NOMO-1 treated with dmso at 0.1 percent for 144 hours (cell line): Measurements from ENCODE around the gene SCGN.

Source experiments
- DNase-seq: peaks from one replicate; lab custom pipeline; 2025; ENCODE audit not compliant: unreplicated experiment; lab: John Stamatoyannopoulos, UW

The SCGN gene

GRCh38 chr6:25685251-25685650 is 33.2 kb downstream of the SCGN start:
- no peak for DNase-seq

GRCh38 chr6:25685896-25686295 is 33.9 kb downstream of the SCGN start:
- DNase-seq, result no peak

- no peak for DNase-seq
Observed at GRCh38 chr6:25686856-25687255, 34.8 kb downstream of the SCGN start.

DNA sequence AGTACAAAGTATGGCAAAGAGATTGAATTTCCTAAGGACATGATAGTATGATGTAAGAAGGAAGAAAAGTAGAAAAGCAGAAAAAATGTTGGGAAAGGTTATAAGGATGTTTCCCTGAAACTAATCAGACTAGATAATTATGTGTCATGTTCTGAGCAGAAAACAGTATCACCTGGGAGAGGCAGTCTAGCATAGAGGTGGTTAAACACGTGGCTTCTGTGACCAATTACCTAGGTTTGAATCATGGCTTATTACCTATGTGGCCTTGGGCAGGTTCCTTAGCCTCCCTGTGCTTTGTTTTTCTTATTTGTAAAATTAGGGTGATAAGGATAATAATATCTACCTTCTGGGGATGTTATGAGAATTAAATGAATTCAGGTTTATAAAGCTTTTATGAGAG is 38.0 kb downstream of the SCGN start:
- DNase-seq, result no peak

DNA sequence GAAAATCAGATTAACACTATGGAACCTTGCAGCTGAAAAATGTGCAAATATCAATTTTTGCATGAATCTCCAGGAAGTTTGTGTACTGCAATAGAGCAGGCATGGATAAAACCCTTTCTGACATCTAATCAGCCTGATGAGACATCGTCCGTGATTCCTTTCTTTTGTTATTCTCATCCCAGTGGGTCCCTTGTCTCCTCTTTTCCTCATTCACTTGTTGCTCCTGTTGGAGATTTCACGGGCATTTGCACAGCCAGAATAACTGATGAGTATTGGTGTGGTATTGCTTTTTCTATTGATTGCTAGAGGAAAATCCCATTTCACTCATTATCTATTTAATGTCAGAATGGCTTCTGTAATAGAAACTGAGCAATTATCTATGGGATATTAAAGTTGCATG is 39.9 kb downstream of the SCGN start:
- DNase-seq, result no peak

DNA sequence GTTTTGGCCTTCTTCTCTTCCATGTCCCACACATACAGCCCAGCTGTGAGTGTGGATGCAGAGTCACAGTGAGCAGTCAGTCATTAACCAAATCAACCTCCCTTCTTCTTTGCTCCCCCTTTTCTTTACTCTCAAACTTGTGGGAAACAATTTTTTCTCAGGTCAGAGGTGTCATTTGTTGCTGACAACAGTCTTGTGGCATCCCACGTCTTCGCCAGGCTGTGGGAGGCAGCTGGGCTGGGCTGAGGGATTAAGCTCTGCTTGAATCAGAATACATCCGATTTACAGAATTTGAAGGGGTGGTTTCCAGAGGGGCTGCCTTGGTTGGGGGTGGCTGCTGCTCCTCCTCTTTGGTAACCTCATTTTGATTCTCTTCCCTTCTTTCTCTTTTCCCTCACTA is 40.5 kb downstream of the SCGN start:
- no peak for DNase-seq

DNA sequence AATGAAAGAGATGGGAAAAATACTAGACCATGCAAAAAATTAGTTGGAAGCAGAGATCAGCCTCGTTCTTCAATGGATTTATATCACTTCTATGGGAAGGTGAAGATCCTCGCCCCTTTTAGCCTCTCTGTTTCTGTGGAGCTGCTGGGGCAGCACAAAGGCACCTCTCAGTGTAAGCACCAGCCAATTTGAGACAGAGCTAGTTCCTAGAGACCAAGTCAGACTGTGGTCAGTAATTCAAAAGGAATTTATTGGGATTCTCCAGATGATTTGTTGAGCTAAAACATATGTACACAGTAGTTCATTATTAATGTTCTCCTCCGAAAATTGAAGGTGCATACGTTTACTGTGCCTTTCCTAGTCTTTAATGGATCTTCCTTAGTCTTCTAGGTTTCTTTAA is 42.4 kb downstream of the SCGN start:
- DNase-seq, result no peak

- no peak for DNase-seq
Observed at GRCh38 chr6:25695671-25696070, 43.7 kb downstream of the SCGN start.

DNA sequence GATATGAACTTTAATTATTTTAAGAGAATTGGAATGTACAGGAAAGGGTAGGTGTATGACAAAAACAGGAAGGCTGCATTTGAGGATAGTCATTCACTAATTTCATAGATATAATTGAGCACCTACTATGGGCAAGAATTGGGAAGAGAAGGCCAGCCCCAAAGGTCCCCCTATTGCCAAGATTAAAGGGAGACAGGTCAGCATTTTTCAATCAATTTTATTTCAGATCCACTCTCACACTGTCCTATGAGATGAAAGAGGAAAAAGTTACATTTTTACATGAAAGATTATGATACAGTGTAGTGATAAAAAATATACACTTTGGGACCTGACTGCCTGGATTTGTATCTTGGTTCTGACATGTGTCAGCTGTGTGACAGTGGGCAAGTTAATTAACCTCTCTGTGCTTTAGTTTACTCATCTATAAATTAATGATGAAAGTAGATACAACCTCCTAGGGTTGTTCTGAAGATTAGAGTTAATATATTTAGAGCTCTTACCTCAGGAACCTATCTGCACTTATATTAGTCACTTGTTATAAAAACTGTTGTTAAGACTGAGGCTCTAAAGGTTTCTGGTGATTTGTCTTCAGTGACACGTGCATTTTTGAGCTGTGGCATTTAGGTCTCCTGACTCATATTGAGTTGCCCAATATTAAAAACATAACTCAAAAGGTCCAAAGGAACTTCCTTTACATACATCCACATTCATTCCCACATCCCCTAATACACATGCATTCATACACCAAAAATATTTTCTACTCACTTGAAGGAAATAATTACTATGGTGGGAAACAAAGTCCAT is 45.7 kb downstream of the SCGN start:
- no peak for DNase-seq

DNA sequence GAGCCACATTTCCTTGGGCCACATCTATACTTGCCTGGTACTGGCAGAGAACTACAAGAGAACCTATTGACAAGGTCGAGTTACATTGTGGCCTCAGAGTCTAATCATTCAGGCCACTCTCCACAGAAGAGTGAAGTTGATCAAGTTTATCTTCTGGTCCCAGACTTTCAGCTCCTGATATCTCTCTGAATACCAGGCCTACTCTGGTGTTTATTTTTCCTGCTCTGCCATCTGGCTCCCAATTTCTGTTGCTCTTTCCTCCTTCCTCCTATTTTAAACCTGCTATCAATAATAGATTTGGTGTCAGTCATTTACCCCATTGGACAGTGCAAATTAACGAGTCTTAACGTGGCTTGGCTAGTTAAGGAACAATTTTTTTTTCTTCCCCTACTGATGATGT is 46.6 kb downstream of the SCGN start:
- no peak for DNase-seq

- DNase-seq, result no peak
Observed at GRCh38 chr6:25699649-25700048, 47.6 kb downstream of the SCGN start.

- DNase-seq, result no peak
Observed at GRCh38 chr6:25700761-25701160, 48.7 kb downstream of the SCGN start.

- no peak for DNase-seq
Observed at GRCh38 chr6:25701807-25702206, 49.8 kb downstream of the SCGN start.

DNA sequence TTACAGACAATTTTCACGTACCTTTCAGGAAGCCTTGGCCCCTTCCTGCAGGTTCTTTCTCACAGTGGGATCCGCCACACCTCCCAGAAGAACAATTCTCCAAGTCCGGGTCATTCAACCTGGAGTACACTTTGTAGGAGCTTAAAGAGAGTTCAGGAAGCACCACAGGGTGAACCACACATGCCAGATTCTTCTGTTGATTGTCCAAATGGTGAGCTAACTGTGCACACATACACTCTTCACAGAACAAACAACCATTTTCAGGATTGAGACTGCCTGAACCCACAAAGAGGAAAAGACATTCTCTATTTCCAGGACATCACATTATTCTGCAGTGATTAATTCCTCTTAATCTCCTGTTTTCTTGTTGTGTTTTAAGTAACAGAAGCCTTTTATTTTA is 51.0 kb downstream of the SCGN start:
- no peak for DNase-seq

- DNase-seq, result no peak
Observed at GRCh38 chr6:25704001-25704400, 52.0 kb downstream of the SCGN start.

DNA sequence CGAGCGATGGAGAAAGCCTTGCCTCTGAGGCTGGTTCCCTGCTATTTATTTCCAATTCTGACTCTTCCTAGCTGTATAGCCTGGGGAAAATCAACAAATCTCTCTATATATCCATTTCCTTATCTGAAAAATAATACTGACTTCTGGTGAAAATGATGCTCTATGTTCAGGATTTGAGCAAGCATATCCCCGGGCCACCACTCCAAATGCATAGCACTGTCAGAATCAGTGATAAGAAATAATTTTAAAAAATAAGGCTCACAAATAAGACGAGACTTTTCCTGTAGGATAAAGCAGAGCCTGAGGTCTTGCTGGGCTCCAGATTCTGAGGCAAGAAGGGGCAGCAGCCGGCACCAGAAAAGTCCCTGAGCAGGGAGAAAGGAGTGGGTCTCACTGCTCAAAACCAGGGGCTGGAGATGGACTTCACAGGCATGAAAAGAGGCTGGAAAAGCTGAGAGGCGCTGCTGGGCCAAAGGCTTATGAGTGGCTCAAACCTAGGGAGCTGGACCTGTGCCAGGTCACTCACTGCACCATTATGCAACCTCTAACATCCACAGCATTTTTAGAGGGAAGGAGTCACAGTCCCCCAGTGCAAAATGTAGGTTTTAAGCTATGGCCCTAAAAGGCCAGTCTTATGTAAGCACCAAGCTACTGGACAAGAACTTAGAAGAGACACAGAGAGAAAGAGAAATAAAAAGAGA is 54.4 kb downstream of the SCGN start:
- no peak for DNase-seq

DNA sequence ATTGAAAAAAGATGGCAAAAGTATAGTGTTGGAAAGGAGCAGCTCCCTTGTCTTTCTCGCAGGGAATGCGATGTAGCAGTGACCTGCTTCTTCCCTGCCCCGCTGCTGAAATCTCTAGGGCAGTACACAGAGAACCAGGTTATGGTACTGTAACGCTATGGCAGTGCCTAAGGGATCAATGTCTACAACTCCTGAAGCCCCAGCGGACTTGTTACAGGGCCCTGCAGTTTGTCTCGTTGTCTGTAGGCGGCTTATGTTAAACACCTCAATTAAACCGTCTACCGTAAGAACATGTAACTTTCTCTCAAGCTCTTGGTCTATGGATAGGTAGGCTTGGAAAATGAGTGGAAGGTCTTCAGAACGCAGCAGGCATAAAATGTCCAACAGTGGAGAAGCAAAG is 57.7 kb downstream of the SCGN start:
- no peak for DNase-seq

DNA sequence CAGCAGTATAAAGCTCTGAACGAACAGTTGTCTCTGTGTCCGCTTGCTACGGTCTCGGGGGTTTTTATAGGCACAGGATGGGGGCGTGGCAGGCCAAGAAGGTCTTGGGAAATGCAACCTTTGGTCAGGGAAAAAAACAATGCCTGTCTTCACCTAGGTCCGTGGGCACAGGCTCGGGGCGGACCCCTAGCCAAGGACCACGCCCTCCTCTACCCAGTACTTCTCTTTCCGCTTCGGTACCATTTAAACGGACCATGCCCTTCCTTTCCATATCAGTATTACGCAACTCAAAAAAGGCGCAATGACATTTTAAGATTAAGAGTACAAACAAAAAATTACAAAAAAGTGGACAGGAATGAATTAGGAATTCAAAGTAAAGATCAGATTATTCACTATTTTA is 58.3 kb downstream of the SCGN start:
- DNase-seq, result no peak

DNA sequence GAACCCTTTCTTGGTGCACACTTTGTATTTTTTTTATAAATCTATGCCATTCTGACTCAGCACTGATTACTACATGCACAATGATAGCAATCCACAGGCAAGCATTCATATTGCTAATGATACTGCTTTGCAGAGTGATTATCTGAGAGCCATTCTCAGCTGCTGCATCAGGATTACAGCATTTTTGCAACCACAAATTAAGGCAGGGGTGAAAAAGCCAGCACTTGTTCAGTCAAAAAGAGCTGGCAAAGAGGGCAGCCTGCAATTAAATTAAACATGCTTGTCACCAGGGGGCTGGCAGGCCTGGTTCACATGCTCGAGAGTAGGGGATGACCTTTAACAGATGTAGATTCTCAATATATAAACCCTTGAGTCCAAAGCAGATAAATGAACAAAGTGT is 61.8 kb downstream of the SCGN start:
- DNase-seq, result no peak

DNA sequence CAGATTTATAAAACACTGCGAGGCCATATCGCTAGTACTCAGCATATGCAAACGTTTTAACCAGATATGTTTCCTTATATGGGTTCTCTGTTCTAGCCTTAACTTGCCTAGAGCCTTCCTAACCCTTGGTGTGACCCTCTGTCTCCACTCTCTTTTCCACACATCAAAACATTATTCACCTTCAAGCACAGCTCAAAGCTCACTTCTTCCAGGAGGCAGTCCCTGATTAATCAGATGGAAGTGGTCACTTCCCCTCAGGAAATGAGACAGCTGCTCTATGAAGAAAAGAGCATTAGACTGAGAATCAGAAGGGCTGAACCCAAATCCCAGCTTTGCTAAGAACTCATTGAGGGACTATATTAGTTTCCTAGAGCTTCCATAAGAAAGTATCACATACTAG is 62.8 kb downstream of the SCGN start:
- DNase-seq, result no peak

GRCh38 chr6:25715794-25716193 is 63.8 kb downstream of the SCGN start:
- DNase-seq, result no peak

DNA sequence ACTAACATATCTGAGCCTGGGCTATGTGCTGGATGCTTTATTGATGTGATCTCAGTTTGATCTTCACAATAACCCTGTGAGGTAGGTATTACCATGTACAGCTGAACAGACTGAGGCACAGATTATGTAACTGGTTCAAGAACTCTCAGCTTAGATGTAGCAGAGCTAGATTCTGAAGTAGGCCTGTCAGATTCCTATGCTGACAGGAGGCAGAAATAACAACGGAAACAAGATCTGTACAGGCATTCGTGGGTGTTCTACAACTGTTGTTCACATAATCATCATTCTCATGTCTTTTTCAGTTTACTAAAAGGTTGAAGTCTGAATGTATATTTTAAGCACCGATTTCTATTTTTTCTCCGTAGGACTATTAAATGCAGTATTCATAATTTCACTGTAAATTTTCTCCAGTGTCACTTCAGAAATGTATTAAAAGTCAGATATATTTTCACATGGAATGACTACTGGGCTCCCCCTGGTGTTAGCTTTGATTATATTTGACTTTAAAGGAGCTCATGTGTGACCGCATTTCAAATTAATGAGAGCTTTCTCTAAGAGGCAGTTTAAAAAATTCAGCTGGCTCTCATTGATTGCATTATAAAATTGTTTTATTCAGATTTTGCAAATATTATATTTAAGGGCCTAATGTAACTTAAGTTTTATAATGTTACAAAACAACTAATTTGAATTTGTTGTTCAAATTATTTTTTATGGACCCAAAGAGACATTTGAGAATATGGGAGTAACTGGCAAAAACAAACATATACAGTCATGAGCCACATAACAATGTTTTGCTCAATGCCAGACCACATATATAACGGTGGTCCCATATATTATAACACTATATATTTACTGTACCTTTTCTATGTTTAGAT is 66.1 kb downstream of the SCGN start:
- peak; percentile 8 for DNase-seq
